Activated CD8-positive, alpha-beta memory T cell treated with anti-CD3 and anti-CD28 coated beads, Interleukin-2, amount 50 U/mL, for 24 hours (primary cell): ENCODE data around the gene TSPYL2.

Experiments used
- DNase-seq: peaks from one replicate; pipeline ENCODE4 v3.0.0-alpha.2; 2020; ENCODE audit errors: extremely low read depth

TSPYL2 gene

DNA sequence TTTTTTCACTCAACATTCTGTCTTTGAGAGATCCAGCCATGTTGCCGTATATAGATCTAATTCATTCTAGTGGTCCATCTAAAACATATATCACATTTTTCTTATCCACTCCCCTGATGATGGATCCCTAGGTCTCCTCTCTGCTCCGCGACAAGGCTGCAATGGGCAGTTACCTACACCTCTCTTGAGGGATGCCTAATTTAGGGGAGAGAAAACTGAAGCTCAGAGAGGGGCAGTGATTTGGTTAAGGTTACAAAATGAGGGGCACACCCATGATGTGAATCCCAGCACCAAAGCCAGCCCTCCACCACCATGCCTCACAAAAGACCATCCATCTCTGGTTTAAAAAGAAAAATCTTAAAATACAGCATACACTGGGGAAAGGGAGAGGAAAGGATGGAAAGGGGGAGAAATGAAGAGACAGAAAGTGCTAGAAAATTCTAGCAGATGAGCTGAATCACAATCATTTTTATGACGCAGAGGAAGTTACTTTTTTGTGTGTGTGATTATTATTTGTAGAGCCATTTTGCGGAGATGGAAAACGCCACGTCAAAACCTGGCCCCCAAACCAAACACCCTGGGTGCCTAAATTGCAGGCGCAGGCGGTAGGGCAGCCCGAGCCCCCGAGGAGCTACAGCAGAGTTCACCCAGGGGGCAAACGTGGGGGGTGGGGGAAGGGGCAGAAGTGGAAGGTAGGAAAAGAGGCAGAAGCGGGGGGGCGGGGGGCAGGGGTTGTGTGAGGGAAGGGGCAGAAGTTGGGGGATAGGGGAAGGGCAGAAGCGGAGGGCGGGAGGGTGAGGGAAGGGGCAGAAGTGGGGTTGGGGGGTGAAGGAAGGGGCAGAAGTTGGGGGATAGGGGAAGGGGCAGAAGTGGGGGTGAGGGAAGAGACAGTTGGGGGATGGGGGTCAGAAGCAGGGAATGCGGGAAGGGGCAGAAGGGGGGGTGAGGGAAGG, 1.3 kb upstream of the TSPYL2 start:
- DNase-seq, result no peak

DNA sequence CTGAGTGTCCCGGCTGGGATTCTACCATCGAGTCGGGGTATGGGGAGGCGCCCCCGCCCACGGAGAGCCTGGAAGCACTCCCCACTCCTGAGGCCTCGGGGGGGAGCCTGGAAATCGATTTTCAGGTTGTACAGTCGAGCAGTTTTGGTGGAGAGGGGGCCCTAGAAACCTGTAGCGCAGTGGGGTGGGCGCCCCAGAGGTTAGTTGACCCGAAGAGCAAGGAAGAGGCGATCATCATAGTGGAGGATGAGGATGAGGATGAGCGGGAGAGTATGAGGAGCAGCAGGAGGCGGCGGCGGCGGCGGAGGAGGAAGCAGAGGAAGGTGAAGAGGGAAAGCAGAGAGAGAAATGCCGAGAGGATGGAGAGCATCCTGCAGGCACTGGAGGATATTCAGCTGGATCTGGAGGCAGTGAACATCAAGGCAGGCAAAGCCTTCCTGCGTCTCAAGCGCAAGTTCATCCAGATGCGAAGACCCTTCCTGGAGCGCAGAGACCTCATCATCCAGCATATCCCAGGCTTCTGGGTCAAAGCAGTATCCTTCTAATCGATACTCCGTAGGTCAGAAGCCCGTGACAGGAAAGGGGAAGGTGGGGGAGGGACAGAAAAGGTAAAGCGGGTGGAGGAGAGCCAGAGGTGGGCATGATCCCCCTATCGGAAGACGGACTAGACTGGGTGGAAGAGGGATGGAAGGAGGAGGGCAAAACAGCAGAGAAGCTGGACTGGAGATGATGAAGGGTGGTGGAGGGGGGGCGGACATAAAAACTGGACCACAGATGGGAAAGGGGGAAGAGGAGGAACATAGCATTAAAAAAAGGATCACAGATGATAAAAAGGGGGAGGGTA, 828 bp downstream of the TSPYL2 start:
- DNase-seq, result no peak

DNA sequence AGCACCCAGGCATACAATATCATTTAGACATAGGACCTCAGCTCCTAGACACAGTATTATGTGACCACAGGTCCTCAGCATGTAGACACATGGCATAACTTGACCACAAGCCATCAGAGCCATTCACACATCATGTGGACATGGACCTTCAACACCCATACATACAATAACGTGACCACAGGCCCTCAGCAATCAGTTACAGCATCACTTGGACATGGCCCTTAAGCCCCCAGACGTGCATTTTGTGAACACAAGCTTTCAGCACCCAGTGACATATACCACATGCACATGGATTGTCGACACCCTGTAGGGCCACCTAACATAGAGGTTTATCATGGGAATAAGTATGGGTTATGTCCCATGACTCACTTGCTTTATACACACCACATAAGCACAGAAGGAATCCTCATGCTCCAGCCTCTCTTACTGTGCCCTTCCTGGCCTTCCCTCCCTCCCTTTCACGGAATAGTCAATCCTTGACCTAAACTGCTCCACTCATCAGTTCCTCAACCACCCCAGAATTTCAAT, 1.9 kb downstream of the TSPYL2 start:
- no peak for DNase-seq

DNA sequence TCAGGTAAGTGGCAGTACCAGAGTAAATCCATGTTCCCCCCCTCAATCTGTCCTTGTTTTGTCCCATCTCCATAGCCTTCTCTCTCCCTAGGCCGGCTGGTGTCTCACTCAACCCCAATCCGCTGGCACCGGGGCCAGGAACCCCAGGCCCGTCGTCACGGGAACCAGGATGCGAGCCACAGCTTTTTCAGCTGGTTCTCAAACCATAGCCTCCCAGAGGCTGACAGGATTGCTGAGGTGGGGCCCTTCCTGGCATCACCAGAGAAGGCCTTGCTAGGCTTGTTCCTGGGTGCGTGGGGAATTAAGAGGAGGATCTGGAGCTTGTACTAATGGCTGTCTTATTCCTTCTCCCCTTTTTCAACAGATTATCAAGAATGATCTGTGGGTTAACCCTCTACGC, 2.7 kb downstream of the TSPYL2 start:
- no peak for DNase-seq

DNA sequence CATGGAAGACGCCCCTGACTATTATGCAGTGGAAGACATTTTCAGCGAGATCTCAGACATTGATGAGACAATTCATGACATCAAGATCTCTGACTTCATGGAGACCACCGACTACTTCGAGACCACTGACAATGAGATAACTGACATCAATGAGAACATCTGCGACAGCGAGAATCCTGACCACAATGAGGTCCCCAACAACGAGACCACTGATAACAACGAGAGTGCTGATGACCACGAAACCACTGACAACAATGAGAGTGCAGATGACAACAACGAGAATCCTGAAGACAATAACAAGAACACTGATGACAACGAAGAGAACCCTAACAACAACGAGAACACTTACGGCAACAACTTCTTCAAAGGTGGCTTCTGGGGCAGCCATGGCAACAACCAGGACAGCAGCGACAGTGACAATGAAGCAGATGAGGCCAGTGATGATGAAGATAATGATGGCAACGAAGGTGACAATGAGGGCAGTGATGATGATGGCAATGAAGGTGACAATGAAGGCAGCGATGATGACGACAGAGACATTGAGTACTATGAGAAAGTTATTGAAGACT, 3.6 kb downstream of the TSPYL2 start:
- no peak for DNase-seq

DNA sequence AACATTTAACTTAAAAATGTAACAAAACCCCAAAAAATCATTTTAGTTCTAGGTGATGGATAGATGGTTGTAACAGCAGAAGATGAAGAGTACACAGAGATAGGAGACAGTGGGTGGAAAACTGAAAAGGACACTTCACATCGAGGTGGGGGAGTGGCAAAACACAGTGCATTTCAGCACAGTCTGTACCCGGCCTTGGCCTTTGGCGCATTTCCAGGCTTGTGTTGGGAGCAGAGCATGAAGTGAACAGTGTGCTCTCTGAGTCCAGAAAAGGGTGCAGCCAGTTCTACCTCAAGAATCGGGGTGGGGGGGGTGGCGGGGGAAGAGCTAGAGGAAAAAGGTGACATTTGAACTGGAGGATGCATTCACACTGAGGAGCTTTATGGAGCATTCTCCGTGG, 4.3 kb downstream of the TSPYL2 start:
- DNase-seq, result no peak

DNA sequence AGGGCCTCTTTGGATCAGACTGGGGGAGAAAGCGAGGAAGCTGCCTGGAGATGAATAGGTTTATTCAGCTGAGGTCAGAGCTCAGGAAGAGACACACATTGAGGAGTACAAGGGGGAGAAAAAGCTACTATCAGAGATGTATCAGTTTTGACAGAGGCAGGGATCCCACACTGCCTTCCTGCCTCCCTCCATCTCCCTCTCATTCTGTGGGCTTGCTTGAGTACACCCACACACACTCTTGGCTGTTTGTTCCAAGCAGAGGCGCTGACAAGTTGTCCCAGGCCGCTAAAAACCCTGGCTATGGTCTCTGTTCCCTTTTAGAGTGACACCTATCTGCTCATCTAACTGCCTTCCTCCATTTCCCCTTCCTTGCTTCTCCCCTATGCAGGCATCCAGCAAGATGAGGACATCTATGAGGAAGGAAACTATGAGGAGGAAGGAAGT, 5.2 kb downstream of the TSPYL2 start:
- DNase-seq, result no peak

DNA sequence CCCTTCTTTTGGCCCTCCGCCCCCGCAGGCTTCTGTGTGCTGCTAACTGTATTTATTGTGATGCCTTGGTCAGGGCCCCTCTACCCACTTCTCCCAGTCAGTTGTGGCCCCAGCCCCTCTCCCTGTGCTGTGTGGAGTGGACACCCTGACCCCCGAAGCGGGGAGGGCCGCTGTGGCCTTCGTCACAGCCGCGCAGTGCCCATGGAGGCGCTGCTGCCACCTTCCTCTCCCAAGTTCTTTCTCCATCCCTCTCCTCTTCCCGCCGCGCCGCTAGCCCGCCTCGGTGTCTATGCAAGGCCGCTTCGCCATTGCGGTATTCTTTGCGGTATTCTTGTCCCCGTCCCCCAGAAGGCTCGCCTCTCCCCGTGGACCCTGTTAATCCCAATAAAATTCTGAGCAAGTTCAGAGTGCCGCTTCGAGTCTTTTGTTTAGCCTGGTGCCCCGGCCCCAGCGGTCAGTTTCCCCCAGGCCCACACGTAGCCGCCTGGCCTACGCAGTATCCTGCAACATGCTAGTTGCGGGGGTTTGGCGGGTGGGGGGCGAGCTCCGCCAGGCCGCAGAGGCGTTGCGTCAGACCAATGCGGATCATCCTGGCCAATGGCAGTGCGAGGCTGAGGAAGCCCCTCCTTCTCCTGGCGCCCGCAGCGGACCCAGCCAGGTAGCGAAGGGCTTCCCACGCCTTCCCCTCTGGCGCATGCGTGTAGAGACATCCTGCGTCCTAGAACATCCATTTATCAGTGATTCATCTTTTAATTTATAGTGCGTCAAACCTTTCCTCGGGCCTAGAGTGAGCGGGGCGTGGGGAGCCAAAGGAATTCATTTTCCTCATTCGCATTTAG, 6.2 kb downstream of the TSPYL2 start:
- no peak for DNase-seq

DNA sequence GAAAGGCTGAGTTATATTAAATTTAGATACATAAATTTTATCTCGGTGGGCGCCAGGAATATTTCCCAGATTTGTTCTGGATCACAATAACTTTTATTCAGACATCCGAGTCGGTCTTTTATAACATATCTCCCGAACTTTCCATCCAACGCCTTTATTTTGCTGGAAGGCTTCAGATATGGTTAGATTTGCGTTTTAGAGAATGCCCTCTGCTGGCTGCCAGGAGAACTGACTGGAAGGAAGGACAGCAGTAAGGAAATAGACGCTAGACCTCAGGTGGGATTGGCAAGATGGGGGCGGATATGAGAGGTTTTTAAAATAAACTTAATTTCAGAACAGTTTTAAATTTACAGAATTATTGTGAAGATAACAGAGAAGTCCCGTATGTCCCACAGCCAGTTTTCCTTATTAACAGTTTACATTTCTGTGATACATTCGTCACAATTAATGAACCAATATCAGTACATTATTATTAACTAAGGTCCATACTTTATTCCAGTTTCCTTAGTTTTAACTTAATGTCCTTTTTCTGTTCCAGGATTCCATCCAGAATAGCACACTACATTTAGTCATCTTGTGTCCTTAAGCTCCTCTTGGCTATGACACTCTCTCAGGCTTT, 7.2 kb downstream of the TSPYL2 start:
- no peak for DNase-seq

DNA sequence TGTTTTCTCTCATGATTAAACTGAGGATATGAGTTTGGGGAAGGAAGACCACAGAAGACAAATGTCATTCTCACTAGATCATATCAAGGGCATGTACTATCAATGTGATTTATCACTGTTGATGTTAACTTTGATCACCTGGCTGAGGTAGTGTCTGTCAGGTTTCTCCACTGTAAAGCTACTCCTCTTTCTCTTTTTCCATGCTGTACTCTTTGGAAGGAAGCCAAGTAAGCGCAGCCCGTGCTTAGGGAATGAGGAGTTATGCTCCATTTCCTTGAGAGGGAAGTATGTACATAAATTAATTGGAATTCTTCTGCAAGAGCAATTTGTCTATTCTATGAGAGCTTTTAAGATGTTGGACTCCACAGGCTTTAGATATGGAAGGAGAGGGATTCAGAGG, 7.8 kb downstream of the TSPYL2 start:
- no peak for DNase-seq

DNA sequence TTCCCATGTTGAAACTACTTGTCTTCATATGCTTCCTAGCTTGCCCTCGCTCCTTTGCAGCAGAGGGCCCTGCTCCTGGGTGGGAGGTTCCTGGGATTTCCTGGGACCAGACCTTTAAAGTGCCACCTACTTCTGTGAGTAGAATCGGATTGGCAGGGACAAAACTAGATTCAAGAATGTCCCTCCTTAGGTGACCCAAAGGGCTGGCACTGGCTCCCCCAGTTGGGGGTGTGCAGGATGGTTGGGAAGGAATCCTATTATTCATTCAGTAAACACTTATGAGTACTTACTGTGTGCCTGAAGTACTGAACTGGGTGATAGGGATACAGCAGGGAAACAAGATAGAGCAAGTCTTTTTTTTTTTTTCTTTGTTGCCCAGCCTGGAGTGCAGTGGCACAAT, 9.2 kb downstream of the TSPYL2 start:
- DNase-seq, result no peak

DNA sequence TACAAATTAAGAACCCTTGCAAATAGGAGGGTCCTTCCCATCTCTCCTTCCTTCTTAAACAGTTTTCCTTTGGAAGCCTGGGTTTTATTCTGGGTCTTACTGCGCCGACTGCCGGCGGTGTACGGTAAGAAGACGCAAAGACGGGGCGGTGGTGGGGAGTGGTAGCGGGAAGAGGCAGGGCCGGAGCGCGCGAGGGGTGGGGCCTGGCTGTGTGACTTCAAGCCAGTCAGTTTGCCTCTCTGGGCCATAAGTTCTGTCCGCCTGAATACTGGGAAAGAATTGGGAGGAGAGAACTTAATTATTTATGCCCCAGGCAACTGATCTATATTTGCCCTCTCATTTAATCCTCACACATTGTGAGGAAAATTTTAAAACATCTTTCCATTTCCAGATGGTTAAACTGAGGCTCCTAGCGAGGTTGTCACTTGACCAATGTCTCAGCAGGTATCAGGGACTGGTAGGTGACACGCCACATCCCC, 11.0 kb downstream of the TSPYL2 start:
- no peak for DNase-seq

DNA sequence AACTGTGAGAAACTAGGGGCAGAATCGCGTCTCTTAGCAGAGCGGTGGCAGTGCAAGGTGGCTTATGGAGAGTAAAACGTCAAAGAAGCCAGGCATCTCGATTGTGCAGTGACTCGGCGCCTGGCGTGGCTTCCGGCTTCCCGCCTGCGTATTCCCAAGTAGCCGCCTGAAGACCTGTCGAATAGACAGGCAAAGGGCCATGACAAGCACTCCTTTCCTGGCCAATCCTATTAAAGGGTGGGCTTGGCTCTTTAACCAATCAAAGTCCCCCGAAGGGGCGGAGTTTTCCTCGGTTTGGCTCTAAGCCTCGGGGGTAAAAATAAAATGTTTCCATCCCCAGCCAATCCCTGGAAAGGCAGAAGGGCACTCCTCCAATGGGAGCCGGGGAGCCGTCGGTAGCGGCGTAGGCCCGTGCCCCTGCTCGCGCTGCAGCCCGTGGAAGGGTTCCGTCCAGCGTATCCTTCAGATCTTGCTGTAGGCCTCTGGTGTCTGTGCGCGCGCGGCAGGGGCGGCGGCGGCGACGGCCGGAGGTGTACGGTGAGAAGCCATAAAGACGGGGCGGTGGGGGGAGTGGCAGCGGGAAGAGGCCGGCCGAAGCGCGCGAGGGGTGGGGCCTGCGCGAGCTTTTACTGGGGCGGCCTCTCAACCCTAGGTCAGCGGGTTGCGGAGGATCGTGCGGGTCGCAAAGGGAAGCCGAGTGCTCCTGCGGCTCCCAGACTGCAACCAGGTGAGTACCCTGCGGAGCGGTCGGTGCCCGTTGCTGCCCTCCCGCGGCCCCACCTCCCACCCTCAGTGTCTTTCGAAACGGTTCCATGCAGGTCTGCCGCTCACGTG, 11.8 kb downstream of the TSPYL2 start, which contains the start of gene KANTR:
TSS of gene KANTR (plus strand) at position 395 of the 834 bp plus-strand sequence. CDS start 30,131 bp downstream, outside the sequence.
- DNase-seq, result peak; percentile 66

DNA sequence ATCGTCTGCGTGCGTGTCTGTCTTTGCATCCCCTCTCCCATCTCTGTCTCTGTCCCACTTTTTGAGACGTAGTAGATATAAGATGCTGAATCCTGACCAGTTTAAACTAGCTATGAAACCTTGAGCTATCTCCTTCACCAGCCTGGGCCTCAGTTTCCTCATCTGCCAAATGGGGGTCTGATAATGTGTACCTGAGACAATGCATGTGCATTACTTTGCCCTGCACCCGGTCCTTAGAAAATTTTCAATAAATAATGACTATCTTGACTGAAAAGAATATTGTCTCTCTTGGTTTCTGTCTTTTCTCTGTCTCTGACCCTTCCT, 12.4 kb downstream of the TSPYL2 start:
- DNase-seq, result no peak

DNA sequence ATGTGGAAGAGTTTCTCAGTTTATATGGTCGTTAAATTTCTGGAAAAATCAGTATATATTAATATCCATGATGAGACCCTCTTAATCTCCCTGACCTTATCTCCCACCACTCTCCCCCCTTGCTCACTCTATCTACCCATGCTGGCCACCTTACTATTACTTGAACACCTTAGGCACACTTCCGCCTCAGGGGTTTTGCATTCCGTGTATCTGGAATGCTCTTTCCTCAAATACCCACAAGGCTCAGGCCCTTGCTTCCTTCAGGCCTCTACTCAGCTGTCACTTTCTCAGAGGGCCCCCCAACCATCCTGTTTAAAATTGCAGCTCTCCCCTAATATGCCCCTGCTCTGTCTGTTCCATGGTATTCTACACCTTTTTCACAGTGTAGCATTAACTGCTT, 13.6 kb downstream of the TSPYL2 start:
- no peak for DNase-seq

DNA sequence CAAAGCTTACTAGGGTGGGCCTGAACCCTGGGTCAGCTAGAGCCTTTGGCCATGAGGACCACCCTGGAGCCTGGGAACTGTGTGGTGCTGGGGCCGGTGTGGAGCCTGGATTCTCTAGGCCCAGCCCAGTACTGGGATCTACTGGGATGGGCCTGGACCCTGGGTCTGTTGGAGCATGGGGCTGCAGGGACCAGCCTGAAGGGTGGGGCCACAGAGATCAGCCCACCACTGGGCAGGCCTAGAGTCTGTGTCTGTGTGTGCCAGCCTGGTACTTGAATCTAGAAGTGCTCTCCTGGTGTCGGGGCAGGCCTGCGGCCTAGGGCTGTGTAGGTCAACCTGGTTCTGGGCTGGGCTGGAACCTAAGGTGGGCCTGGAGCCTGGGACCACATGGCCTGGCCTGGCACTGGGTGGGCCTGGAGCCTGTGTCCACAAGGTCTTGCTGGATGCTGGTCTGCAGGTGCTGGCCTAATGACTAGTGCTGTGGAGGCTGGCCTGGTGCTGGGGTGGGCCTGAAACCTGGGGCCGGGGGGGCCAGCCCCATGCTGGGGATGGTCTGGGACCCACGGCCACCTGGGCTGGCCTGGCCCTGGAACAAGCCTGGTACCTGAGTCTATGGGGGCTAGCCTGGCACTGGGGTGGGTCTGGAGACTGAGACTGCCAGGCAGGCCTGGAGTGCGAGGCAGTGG, 32.8 kb downstream of the TSPYL2 start:
- DNase-seq, result no peak

DNA sequence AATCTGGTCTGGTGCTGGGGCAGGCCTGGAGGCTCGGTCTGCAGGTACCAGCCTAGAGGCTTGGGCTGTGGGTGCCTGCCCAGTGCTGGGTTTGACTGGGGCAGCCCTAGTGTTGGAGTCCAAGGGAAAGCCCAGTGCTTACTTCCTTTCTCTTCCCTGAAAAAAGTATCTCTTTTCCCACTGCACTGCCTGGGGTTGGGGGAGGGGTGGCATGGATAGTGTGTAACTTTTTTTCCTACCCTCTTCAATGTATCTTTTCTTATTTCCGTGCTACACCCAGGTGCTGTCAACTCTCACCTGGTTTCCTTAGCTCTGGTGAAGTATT, 33.3 kb downstream of the TSPYL2 start:
- no peak for DNase-seq

DNA sequence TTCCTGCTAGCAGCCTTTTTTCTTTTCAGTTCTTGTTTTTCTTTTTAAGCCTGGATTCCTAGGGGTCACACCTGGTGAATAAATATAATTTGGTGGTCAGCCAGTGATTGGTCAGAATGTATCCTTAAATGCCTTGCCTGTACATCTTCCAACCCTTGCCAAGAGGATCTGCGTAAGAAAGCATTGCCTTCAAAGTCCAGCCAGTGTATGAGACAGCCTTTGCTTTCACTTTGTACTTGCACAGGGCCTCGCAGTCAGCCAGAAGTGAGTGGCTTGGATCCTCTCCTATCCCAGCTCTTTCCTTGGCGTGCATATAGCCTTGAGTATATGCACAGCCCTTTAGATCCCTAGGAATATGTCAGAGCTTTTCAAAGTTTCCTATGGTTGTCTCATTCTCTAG, 33.9 kb downstream of the TSPYL2 start:
- no peak for DNase-seq

DNA sequence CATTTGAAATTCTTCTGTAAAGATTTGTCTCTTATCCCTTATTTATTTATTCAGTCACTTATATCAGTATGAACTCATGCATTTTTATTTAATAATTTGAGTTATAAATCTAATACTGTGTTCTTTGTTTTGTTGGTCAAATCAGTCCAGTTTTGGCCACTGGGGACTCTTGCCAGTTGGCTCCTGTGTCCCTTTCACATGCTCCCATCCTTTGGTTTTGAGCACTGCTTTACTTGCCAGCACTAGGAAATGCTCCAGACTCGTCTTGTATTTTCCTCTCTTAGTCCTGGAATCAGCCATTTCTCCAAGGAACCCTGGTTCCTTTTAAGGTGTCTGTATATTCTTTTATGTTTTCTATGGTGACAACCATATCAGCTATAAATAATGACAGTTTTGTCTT, 39.8 kb downstream of the TSPYL2 start:
- DNase-seq, result no peak
